GM19025 (cell line): ENCODE results near the gene ZNF618.

Source experiments
- ATAC-seq: cut with Tn5 transposase; IDR thresholded peaks from one replicate; pipeline ENCODE4 v1.9.1; 2021; ENCODE audit warnings: mild to moderate bottlenecking, low read depth, moderate library complexity; ENCODE audit not compliant: unreplicated experiment

ZNF618 gene

DNA sequence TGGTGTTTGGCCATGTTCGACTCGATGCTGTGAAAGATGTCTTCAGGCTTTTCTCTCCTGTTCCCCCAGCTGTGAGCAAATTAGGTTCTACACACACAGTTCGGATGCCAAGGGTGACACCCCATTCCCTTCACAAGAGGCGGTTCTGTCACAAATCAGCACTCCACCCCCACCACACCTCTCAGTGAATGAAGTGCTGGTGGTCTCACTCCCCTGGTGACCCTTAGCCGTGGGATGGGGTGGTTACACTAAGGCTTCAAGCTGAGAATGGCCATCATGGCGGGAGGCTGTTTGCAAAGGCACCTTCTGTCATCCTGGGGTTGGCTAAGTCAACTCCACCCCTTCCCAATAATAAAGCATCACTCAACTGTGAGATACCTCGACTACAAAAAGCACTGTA, 175.6 kb downstream of the ZNF618 start:
- ATAC-seq = no peak

DNA sequence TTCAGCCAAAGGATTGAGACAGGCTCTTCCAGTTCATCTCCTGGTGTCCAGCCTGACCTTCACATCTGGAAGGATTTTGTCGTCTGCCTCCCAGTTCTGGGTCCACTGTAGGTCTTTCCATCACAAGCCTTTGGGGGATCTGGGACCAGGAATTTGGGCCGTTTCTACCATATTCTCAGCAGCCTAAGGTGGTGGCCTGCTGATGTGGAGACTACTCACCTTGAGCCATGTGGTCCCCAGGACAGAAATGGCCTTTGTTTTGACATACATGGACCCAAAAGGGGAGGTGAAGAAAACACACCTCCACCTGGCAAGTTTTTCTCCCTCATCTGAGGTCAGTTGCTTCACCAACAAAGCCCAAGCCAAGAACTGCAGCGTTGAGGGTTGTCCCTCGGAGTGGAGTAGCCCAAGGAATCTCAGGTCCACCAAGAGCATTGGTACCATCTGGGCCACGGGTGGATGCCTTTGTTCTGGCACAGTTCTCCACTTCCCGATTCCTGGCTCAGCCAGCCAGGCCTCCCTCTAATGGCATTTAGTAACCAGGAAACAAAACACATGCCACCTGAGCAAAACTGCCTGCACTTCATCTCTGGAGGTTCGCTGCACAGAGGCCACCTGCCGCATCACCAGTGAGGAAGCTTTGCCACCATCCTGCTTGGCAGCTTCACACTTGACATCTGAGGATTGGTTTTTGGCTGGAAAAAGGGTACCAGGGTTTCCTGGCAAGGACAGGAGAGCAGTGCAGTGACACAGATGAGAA, 177.3 kb downstream of the ZNF618 start:
- ATAC-seq = no peak

DNA sequence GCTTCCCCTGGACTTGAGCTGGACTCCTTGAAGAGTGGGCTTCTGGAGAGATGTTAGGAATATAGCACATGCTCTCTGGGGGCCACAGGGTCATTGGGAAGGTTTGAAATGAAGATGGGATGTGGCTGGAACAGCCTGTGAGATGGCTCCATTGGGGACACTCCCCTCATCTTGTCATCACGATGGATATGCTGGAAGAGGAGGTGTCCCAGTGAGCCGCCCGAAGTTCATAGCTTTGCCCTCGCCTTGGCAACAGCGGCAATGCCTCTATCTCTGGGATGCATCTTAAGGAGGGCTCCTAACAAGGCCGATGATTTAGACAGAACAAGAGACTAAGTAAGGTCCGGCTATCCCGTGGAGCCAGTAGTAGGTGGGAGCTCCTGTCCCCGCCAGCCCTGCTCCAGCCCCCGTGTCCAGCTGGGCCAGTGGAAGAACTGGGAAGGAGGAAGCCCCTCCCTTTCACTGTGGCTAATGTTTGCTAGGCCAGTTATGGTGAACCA, 178.1 kb downstream of the ZNF618 start:
- ATAC-seq = no peak

DNA sequence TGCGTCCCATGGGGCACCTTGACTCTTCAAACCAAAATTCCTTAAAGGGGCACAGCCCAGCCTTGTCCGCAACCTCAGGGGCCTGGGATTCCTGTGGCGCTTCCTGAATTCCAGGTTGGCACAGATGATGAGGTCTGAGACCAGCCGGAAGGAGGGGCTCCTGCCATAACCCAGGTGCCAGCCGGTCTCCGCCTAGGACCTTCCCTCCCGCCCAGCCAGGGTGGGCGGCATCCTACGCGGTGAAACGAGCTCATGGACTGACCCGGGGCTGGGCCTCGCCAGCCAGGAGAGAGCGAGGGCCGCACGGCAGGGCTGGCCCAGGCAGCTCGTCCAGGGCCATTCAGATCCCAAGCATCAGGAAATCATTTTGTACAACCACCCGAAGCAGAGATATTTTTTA, 179.0 kb downstream of the ZNF618 start:
- no peak for ATAC-seq

DNA sequence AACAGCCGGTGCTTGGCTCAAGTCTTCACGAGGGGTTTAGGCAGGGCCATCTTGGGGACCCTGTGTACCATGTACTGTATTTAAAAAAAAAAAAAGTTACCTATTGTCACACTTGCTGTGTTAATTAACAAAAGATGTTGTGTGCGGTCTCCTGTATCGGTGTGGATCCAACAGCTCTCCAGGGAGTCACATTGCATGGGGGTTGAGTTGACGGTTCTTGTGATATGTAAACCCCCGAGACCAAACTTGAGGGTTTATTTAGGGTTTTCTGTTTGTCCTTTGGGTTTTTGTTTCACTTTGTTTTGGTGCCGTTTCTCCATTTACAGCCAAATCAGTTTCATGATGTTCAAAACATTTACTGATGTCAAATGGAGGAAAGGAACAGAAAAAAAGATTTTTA, 179.8 kb downstream of the ZNF618 start:
- ATAC-seq = no peak

DNA sequence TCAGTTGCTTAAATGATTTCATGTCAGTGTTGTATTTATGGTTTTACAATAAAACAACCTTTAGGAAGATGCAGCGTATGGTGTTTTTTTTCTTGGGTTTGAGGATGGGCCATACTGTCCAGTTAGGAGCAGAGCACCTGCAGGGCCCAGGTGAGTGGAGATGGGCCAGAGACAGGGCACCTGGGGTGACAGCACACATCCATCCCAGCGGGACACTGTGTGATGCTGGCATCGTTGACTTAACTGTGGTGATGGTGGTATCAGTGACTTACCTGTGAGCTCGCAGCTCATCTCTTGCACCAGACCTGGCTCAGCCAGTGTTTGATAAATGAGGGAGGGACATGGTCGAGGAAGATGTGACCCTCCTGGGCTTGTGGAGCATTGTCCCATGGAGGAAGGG, 180.4 kb downstream of the ZNF618 start:
- ATAC-seq = no peak

DNA sequence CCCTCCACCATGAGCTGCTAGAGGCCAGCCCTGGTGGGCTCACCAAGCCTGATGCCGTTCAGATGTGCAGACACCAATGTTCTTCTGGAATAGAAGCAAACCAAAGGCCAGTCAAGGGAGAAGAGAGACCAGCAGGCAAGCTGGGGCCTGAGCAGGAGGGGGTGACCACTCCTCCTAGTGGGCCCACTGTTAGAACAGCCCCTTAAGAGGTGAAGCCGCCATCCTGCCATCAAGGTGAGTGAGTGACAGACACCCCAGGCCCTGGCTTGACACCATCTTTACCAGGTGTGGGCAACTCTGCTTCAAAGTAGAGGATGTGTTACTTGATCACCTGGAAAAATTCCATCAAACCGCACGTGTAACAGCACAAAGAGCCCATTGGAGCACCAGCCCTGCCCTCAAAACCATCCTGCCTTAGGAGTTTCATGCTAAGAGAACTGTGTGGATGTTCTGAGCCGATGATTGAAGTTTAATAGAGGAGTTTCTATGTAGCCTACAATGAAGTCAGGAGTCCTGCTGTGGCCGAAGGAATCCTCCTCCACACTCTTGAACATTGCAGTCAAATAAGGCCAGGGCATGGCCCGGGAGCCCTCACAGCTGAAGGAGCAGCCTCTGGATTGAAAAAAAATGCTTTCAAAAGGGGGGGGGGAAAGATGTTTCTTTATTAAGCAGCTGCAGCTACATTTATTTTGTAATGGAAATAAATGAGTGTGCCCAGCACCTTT, 181.2 kb downstream of the ZNF618 start:
- no peak for ATAC-seq

DNA sequence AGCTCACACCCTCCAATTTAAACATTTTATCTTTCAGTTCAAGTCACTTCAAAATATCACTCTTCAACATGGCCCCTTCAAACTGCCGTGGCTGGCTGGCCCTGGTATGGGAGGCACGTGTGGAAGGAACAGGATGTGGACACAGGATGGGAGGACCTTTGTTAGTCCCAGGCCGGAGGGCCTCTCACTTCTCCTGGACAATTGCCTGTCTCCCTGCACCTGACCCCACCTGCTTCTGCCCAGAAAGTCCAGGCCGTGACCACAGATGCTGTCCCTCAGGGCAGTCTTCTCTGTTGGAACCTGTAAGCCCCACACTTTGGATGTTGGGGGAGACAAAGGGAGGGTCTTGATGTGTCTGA, 182.6 kb downstream of the ZNF618 start:
- no peak for ATAC-seq

DNA sequence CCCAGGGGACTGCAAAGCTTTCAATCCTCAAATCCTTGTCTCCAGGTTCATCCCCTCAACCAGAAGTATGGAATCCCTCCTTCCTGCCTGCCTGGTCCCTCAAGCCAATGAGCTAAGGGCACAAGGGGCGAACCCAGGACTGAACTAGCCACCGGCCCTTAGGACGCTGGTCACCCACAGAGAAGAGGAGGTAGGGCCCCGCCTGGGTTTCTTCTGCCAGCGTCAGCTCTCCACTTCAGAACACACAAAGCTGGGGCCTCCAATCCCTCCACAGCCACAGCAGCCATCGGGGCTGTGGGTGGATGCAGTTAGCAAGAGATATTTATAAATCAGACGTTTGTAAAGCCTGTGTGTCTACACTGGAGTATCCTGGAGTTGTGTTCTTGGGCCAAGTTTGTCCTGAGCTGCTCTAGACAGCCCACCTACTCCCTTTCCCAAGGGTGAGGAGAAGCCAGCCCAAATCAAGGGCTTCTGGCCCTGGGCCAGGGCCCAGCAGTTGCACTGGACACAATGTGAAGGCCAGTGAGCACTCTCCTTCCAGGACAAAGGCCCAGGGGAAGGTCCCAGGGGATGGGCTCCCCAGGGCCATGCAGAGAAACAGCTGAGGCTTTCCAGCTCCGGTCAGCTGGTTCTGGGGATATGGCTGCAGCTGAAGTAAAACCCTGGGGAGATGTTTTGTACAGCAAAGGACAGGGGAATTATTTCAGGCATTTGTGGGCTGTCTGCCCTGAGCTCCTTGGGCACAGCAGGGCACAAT, 183.1 kb downstream of the ZNF618 start:
- no peak for ATAC-seq

DNA sequence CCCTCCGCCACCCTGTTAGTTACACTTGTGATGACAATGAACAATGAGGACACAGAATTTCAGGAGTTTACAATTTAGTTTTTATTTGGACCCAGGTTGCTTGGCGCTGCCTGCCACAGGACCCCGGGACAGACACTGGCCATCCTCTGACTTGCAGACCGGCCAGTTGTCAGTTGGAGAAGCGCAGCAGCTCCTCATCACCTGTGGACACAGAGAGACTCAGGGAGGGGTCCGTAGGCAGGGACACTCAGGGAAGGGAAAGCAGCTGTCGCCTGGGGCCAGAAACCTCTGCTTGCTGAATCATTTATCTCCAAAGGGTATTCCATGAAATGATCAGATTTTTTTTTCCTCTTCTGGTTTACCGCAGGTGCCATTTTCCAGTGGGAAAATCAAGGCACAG, 184.0 kb downstream of the ZNF618 start:
- no peak for ATAC-seq

DNA sequence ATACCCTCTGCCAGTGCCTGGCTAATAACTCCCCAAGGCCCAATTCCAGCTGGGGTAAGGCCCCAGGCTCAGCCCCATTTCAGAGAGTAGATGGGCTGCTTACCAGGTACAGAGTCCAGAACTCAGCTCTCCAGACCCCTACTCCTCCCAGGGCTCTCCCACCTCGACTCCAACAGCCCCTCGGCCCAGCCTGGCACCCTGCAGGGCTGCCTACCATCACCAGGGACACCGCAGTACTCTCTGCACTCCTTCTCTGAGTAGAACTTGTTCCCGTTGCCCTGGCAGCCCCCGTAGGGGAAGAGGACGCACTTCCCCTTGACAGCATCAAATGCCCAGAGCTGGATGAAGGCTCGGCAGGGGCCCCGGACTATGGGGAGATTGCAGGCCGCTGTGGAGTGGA, 184.6 kb downstream of the ZNF618 start:
- ATAC-seq = no peak

DNA sequence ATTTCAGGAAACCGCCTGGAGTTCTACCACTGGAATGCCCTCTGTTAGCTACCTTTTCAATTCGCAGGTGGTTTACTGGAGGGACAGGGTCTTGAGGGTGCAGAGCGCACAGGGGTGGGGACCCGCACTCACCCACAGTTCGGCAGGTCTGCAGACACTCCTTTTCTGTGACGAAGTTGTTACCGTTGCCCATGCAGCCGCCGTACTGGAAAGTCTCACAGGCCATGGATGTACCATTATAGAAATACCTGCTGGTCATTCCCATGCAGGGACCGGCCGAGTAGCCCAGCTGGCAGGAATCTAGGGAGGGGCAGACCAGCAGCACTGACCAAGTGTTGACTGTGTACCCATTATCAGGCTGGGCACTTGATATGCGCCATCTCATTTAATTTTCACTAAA, 185.2 kb downstream of the ZNF618 start:
- no peak for ATAC-seq

DNA sequence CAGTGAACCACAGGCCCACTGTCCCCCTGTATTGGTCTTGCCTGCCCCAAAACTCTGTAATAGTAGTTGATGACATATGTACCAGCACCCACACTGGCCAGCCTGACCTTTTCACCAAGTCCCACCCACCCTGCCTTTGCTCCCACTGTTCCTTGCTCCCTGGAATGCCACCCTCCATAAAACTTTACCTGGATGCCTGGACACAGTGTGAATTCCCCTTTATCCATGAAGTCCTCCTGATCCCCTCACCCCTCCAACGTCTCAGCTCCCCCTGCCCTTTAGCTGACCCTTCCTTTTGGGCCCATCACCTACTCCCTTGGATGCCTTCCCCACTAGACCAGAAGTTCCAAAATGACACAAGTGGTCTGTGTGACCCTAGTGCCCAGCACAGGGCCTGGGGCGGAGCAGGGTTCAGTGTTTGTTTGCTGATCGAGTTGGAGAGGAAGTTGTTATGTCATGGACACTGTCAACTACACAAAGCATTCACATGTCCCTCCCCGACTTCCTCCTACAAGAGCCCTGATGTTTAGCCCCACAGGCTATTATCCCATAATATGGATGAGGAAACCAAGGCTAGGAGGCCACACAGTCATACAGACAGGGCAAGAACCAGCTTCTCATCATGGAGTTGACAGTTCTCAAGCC, 185.8 kb downstream of the ZNF618 start:
- no peak for ATAC-seq

DNA sequence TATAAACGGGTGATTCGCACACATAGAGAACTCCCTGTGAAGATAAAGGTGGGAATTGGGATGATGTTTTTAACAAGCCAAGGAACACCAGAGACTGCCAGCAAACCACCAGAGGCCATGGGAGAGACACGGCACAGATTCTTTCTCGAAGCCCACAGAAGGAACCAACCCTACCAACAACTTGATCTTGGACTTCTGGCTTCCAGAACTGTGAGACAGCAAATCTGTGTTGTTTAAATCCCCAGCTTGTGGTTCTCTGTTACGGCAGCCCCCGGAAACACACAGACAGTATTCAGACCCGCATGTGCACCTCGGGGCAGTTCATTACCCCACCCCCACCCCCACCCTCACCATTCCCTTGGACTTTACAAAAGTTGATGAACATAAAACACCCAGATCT, 189.2 kb downstream of the ZNF618 start:
- no peak for ATAC-seq

DNA sequence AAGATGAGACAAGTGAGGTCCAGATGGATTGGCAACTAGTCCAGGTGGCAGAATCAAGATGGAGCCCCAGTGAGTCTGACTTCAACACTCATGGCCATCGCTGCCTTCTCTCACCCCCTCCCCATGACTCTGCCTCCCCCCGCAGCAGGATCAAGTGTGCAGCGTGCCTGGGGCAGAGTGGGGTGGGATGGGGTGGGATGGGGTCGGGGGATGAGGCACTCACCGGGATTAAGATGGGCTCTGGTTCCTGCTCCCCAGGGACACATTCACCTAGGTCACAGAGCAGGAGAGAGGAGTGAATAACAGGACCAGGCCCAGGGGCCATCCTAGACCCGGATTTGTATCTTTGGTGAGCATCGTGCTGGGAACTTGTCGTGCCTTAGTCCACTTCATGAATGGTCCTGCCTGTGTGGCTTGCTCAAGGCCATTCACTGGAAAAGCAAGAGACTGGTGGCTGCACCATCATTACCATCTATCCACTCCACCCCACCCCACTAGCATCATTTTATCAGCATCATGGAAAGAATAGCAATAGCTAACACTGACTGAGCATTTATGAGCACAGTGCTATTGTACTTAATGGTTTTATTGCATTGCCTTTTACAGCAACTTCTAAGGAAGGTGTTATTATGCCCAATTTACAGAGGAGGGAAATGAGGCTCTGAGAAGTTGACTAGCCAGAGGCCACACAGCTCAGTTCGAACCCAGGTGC, 193.5 kb downstream of the ZNF618 start:
- ATAC-seq = no peak

DNA sequence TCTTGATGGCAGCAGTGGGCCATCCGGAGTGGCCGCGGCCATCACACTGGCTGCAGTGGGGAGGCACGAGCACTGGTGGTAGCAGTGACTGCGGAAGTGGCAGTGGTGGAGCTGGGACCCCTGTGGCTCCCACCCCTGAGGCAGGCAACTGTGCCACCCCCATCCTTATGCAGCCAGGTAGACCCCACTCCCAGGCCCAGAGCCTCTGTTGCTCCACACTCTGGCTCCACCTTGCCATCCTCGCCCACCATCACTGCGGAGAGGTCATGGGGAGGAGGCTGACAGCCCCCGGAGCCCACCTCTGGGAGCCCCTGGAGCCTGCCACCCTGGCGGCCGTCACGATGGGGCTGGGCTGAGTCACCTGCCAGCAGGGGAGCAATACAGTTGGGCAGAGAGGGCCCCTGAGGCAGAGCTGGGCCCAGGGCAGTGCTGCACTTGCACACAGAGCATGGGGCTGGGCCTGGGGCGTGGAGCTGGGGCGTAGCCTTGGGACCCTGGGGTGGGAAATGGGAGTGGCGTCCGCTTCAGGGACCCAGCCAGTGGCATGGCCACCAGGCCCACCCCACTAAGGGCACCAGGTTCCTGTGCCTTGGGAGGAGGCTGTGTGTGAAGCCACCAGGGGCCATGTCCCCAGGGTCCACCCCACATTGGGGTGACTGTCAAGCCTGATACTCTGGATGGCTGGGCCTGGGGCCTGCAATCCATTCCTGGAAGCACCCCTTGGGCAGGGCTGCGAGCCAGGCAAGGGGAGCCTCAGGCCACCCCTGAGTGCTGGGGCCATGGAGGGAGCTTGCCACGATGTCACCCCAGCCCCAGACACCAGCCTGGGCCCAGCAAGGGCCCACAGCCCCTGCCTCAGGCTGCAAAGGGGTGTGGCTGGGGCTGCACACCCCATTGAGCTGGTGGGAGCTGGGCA, 194.3 kb downstream of the ZNF618 start:
- no peak for ATAC-seq

DNA sequence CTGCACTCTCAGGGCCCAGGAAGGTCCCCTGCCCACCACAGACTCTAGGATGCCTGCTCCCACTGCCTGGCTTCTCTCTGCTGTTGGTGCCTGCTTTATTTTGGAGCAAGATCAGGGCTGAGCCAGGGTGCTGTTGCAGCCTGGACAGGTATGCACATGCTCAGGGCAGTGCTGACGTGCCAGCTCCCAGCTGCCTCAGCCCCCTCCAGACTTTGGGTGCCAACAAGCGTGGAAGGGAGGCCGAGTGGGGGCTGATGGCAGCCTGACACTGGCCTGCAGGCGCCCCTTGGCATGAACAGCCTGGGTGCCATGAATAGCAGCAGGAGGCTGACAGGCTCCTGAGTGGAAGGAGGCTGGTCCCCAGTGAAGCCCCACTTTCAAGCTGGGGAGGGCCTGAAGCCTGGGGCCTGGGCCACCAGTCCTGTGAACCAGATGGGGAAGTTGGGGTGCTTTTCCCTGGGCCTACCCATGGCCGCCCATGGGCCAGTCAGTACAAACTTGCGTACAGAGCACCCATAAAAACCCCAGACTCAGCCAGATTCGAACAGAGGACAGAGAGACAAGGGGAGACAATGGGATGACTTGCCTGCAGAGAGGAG, 195.2 kb downstream of the ZNF618 start:
- ATAC-seq = no peak

DNA sequence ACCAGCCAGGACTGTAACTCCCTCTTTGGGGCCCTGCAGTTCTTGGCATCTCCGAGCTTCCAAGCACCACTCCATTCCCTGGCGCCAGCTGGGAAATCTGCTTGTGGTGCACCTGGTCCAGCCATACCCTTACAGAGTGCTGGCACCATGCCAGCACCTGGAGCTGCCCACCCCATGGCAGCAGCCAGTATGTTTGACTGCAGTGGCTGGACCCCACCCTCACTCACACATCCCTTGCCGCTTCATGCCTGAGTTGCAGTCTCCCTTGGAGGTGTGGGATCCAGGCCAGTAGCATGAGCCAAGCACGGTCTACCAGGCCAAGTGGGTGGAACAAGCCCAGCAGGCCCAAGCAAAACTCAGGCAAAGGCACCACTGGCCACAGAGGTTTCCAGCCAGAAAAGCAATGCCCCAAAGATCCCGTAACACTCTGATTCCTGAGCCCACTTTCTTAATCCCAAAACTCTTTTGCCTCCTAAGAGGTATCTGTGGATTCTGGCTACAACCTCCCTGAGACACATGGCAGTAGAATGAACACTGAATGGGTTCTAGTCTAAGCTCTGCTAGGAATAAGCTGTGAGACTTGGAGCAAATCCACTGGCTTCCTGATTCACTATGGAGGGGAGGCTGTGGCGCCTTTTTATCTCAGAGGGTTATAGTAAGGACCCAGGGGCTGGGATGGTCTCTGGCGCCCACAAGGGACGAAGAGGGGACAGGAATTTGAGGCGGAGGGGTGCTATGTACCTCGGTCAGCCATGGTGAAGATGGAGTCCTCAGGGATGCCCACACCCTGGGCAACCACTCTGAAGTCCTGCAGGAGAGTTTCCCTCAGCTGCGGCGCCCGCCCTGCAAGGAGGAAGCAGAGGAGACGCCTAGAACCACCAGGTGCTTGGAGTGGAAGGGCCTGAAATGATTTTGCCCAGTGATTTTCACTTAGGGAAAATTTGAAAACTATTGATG, 196.4 kb downstream of the ZNF618 start:
- no peak for ATAC-seq
